Measurements from ENCODE around the gene CRK.
"Not testable (repeated sequence)": the region's sequence is repeated elsewhere in the genome, so short reads cannot be mapped to it uniquely, and the experiment has no call there.

The CRK gene

DNA sequence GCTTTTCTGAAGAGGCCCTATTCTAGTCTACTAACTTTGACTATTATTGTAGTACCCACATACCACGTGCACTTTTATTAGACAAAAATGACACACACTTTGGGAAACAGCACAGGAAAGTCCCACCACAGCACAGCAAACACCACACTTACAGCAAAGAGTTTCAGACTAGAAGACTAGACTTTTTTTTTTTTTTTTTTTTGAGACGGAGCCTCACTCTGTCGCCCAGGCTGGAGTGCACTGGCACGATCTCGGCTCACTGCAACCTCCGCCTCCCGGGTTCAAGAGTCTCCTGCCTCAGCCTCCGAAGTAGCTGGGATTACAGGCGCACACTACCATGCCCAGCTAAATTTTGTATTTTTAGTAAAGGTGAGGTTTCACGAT lies 76.1 kb downstream of the CRK start:
- DNase-seq: no peak

DNA sequence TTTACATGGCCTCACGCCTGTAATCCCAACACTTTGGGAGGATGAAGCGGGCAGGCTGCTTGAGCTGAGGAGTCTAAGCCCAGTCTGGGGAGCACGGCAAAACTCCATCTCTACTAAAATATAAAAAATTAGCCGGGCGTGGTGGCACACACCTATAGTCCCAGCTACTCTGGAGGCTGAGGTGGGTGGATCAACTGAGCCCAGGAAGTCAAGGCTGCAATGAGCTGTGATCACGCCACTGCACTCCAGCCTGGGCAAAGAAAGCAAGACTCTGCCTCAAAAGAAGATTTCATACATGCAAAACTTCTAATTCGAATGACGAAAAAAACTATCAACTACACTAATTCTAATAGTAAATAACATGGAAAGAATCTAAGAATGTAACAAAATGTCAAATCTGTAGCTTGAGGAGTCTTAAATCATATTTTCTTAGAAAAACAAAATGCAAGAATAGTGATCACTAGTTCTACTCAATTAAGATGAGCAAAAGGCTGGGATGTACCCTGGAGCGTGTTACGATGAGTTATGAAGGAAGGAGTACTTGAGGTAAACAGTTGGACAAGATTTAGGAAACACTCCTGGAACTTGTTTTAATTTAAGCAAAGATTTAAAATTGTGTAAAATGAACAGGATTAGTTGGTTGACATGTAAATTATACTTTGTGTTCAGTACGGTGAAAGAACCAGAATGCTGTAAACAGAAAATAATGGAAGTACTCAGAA lies 76.7 kb downstream of the CRK start:
- DNase-seq: no peak

DNA sequence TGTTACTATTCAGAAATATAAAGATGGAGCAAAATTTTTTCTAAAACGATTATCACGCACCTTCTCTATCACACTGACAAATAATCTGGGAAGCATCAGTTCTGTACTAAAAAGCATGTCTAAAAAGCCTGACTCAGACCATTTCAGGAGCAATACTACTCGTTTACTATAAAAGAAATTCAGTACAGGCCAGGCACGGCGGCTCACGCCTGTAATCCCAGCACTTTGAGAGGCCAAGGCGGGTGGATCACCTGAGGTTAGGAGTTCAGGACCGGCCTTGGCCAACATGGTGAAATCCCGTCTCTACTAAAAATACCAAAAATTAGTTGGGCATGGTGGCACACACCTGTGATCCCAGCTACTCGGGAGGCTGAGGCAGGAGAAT lies 77.6 kb downstream of the CRK start:
- not testable (repeated sequence) for DNase-seq

DNA sequence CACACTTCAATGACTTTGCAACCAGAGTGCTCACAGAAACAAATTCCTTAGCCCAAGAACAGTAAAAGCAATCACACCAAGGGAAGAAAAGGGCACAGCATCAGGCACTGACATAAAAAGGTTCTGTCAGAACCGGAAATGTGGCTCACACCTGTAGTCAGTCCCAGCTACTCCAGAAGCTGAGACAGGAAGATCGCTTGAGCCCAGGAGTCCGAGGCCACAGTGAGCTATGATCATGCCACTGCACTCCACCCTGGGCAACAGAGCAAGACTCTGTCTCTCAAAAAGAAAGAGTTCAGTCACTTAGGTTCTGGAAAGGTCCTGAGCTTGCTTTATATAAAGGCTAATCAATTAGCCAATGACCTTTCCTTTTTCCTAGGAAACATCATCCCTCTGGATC lies 78.7 kb downstream of the CRK start:
- no peak for DNase-seq

DNA sequence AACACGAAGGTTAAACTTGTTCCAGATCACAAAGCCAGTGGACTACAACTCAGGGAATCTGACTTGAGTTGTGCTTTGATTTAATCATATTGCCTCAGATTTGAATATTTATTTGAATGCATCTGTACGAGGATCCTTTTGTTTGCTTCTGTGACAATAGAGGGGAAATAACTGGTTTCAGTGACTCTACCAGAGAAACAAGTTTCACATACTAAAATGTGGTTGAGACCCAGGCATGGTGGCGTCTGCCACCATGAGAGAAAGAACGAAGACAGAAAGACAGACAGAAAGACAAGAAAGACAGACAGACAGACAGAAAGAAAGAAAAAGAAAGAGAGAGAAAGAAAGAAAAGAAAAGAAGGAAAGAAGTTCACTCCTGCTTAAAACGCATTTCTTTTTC lies 80.0 kb downstream of the CRK start:
- DNase-seq: no peak

DNA sequence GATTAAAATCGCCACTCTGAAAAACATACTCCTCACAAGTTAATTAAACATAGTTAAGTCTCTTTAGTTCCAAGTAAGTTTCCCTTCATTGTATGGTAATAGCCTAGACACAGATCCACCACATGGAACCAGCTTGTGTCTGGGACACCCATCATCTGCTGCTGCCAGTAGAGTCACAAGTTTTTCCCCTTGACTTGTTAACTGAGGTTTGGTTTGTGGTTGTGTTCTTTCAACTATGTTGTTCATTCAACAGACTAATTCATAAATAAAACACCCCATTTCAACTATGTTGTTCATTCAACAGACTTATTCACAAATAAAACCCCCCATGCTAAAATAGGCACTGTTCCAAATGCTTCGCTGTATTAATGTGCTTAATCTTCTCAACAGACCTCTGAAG lies 80.4 kb downstream of the CRK start:
- DNase-seq: no peak

DNA sequence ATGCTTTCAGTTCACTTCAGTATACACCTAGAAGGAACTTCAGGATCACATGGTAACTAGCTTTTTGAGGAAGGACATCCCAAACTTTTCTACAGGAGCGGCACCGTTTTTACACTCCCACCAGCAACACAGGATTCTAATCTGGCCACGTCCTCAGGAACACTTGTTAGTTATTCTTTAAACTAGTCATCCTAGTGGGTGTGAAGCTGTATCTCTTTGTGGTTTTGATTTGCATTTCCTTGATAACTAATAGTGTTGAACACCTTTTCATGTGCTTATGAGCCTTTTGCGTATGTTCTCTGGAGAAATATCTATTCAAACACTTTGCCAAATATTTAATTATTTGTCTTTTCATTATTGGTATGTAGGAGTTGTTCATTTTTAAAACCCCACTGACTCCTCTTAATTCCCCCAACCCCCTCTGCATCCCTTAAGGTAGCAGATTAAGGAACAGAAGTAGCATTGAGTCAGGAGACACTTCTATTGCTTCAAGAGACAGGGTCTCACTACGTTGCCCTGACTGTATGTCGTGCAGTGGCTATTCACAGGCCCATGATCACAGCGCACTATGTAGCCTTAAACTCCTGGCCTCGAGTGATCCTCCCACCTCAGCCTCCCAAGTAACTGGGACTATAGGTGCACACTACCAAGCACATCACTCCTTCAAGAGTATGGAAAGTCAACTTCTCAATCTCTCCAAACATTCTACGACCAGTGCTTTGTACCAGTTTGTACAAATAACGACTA lies 81.4 kb downstream of the CRK start:
- no peak for DNase-seq

DNA sequence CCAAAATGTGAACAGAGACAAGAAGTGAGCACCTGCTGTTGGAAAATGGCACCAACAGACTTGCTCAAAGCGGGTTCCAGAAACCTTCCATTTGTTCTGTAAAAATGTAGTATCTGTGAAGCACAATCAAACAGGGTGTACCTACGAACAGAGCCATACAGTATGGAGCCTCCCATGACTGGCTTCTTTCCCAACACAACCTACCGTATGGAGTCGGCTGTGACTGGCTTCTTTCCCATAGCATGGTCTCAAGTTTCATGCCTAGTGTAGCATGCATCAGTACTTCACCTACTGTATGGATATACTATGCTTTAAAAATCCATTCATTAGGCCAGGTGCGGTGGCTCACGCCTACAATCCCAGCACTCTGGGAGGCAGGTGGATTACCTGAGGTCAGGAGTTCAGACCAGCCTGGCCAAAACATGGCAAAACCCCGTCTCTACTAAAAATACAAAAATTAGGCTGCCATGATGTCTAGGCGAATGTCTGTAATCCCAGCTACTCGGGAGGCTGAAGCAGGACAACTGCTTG lies 82.3 kb downstream of the CRK start:
- DNase-seq: no peak

DNA sequence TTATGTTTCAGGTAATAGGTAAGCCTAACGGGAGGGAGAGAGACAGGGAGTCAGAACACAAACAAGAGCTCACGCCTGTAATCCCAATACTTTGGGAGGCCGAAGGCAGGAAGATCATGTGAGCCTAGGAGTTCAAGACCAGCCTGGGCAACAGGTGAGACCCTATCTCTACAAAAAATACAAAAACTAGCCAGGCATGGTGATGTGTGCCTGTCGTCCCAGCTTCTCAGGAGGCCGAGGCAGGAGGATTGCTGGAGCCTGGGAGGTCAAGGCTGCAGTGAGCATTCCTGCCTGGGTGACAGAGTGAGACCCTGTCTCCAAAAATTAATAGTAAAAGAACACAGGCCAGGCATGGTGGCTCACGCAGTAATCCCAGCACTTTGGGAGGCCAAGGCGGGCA lies 83.4 kb downstream of the CRK start:
- DNase-seq: no peak

DNA sequence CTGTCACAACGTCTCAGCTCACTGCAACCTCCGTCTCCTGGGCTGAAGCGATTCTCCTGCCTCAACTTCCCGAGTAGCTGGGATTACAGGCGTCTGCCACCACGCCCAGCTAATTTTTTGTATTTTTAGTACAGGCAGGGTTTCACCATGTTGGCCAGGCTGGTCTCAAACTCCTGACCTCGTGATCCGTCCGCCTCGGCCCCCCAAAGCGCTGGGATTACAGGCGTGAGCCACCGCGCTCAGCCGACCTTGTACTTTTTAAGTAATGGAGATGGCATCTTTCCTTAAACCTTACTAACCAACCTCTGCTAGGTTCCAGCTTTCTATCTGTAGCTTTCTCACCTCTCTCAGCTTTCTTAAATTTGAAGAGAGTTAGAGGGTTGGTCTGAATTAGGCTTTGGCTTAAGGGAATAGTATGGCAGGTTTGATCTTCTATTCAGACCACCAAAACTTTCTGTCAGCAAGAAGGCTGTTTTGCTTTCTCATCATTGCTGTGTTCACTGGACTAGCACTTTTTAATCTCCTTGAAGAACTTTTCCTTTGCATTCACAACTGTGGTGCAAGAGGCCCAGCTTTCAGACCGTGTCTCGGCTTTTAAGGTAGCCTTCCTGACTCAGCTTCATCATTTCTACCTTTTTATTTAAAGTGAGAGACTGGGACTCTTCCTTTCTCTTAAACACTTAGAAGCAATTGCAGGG lies 84.0 kb downstream of the CRK start:
- DNase-seq: no peak

Data from activated T-cell treated with anti-CD3 and anti-CD28 coated beads, Interleukin-2, amount 50 U/mL, for 1 hour (primary cell).